Measurements from ENCODE around the gene F12. TPM values are rescaled to one million over a fixed set of nuclear protein-coding genes. Genes with fewer than 3 reads are reported as not detected.
A peak's percentile ranks its signal among the peaks of the same experiment; 100 is the strongest.

F12 gene
- total RNA-seq, 1 donor, result 0.27 TPM

DNA sequence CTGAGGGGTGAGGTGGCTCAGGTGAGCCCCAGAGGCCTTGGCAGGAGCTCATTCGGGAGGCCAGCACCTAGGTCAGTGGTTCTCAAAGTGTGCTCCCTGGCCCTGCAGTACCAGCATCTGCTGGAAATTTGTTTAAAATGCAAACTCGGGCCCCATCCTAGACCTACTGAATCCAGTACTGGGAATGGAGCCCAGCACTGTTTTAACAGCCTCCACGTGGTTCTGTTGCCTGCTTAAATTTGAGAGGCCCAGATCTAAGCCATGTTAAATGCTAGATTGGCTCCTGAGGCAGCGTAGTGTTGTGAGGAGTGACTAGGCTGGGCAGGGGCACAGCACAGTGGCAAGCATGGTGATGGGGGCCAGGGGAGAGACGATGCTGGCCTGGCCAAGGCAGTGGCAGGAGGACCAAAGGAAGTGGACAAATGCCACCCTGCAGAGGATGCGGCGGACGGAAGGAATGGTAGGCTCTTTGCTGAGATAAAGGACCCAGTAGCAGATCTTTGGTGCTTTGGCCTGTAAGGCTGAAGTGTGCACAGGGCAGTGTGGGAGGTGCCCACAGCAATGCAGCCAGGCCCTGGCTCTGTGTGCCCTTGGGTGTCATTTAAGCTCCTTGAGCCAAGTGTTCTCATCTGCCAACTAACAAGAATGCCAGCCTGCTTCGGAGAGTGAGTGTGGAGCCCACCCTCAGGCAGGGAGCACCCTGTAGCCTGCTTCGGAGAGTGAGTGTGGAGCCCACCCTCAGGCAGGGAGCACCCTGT lies 41.5 kb upstream of the F12 start:
- H3K4me3 ChIP-seq (ENCODE audit: low read depth, low read length), result no peak overlapping the region
- no peak for TF ChIP-seq CTCF (IDR thresholded peaks at IDR 0.05; ENCODE audit: insufficient read depth, low read length)
- no peak for DNase-seq (ENCODE audit: low read depth)

DNA sequence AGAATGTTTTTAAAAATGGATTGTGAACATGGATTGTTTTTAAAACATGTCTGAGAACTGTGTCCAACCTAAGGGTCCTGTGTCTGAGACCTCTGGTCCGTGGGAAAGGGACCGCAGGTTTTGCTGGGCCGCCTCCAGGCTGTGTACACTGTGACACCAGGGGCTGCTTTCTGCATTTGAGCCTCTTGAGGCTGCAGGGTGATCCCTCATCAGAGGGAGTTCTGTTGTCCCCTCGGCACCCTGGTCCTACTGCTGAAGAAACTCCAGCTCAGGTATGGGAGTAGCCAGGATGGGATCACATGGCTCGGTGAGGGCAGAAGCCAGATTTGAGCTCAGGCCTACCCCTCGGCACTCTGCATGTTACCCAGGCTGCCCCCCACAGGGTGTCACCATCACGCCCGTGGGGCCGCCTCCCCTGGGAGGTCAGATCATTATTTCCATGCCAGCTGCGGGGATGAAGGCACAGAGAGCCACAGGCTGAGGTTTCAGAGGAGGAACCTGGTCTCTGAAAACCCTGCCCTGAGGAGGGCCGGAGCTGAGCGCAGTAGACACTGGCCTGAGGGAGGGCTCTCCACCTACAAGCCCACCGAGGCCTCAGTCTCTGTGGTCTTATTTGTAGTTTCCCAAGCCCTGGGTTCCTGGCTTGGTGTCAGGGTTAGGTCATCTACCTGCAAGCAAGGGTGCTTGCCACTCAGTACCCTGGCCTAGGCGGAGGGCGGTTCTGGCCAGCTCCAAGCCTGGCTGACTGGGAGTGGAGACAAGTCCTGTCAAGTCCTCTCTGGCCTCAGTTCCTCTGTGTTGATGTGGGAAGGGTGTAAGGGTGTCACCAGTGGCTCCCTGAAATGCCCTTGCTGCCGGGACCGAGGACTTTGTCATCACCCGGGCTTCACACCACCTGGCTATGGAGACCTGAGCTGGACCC lies 40.0 kb upstream of the F12 start:
- no peak overlapping the region for H3K4me3 ChIP-seq (ENCODE audit: low read depth, low read length)
- no peak for TF ChIP-seq CTCF (IDR thresholded peaks at IDR 0.05; ENCODE audit: insufficient read depth, low read length)
- no peak for DNase-seq (ENCODE audit: low read depth)

GRCh38 chr5:177448244-177448950 lies 39.0 kb upstream of the F12 start:
- TF ChIP-seq CTCF (IDR thresholded peaks at IDR 0.05; ENCODE audit: insufficient read depth, low read length), result no peak
- no peak for DNase-seq (ENCODE audit: low read depth)
- no peak overlapping the region for H3K4me3 ChIP-seq (ENCODE audit: low read depth, low read length)

DNA sequence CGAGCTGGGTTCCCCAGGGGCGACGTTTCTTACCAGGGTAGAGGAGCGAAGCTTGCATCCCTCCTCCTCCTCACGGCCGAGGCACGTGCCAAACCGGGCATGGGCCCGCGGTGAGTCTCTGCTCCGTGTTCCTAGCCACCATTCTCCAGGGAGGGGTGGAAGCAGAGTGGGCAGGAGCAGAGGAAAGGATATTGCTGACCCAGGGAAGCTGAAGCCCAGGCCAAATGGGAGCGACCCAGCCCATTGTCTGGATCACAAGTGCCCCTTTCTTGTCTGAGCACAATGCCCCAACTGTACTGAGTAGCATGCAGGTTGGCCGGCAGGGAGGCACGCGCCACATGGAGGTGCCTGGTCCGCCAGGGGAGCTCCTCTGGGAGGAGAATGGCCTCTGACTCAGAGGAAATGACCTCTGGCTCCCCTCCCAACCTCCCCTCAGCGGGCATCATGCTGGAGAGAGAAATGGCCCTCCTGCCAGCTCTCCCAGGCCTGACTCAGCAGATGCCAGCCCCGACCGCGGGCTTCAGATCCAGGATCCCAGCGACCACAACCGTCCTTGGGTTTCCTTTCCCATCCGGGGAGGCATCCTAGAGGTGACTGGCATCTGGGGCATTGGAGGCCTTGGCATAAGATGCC lies 38.4 kb upstream of the F12 start:
- H3K4me3 ChIP-seq (ENCODE audit: low read depth, low read length), result peak overlapping the region; percentile 77
- peak; percentile 74 for DNase-seq (ENCODE audit: low read depth)
- TF ChIP-seq CTCF (IDR thresholded peaks at IDR 0.05; ENCODE audit: insufficient read depth, low read length), result peak; percentile 14

GRCh38 chr5:177447066-177447610 lies 37.8 kb upstream of the F12 start:
- H3K4me3 ChIP-seq (ENCODE audit: low read depth, low read length), result peak overlapping the region; percentile 77
- TF ChIP-seq CTCF (IDR thresholded peaks at IDR 0.05; ENCODE audit: insufficient read depth, low read length), result no peak
- DNase-seq (ENCODE audit: low read depth), result no peak

Measured in fibroblast of the aortic adventitia (primary cell).